CD4-positive, alpha-beta T cell (primary cell): ENCODE measurements around the gene TAS2R60. TPM values are rescaled to one million over a fixed set of nuclear protein-coding genes. Genes with fewer than 3 reads are reported as not detected.

ENCODE experiments used
- ATAC-seq: fragments of 200-7000 bp; cut with Tn5 transposase; one replicate; pipeline ENCODE4 v1.10.0; 2022; ENCODE audit warnings: mild to moderate bottlenecking; ENCODE audit not compliant: poor library complexity
- CTCF ChIA-PET: fragments of 350-600 bp; sonication (Branson Sonifier 250); formaldehyde crosslinking; loops from one replicate; lab custom pipeline; 2021; ENCODE audit warnings: antibody characterized with exemption, inconsistent platforms; lab: Charles Lee
- POLR2A ChIA-PET: fragments of 350-600 bp; sonication (Branson Sonifier 250); formaldehyde crosslinking; loops from one replicate; lab custom pipeline; 2021; ENCODE audit warnings: antibody characterized with exemption, inconsistent platforms; lab: Charles Lee
- DNase-seq, 14 experiments: peaks; one replicate each; pipeline ENCODE4 v3.0.0-alpha.2; 2013 to 2020; ENCODE audit warnings: mixed read lengths in 2 of 14
- H3K27ac ChIP-seq, 2 donors: one replicate each; pipeline versions ENCODE4 v1.5.1 to v1.7.0; 2013; ENCODE audit warnings: low read length in 2 of 2, low read depth in 1 of 2, mild to moderate bottlenecking in 1 of 2
- H3K27me3 ChIP-seq, 2 experiments: 1 replicate in 1 of 2; 2 replicates in 1 of 2; pipeline versions ENCODE4 v1.6.1 to v1.7.0; 2013; ENCODE audit warnings: low read length in 2 of 2, control low read depth in 1 of 2, mild to moderate bottlenecking in 1 of 2, moderate library complexity in 1 of 2; ENCODE audit not compliant: insufficient read depth in 2 of 2, control insufficient read depth in 1 of 2
- H3K36me3 ChIP-seq: one replicate; pipeline ENCODE4 v1.6.1; 2013; ENCODE audit warnings: low read length, control low read depth; ENCODE audit not compliant: insufficient read depth
- H3K4me1 ChIP-seq: one replicate; pipeline ENCODE4 v1.6.1; 2013; ENCODE audit warnings: low read length, control low read depth; ENCODE audit not compliant: insufficient read depth
- H3K4me3 ChIP-seq: one replicate; pipeline ENCODE4 v1.5.1; 2013; ENCODE audit warnings: mild to moderate bottlenecking, low read length, moderate library complexity
- H3K9me3 ChIP-seq, 2 experiments: 1 replicate in 1 of 2; 2 replicates in 1 of 2; pipeline versions ENCODE4 v1.6.1 to v1.7.0; 2013; ENCODE audit warnings: low read length in 2 of 2, mild to moderate bottlenecking in 2 of 2, control low read depth in 1 of 2, moderate library complexity in 1 of 2; ENCODE audit not compliant: control insufficient read depth in 1 of 2, insufficient read depth in 1 of 2
- H3K27ac Mint-ChIP-seq: one replicate; pipeline ENCODE4 v1.8.0; 2020; ENCODE audit warnings: mixed read lengths
- H3K27me3 Mint-ChIP-seq: one replicate; pipeline ENCODE4 v1.8.0; 2021; ENCODE audit warnings: mixed read lengths
- H3K36me3 Mint-ChIP-seq: one replicate; pipeline ENCODE4 v1.8.0; 2021; ENCODE audit warnings: low read depth, mixed read lengths
- H3K4me1 Mint-ChIP-seq: one replicate; pipeline ENCODE4 v1.8.0; 2021; ENCODE audit warnings: low read depth, mixed read lengths
- H3K4me3 Mint-ChIP-seq: one replicate; pipeline ENCODE4 v1.8.0; 2020; ENCODE audit warnings: mild to moderate bottlenecking, mixed read lengths
- H3K9me3 Mint-ChIP-seq: one replicate; pipeline ENCODE4 v1.8.0; 2020; ENCODE audit warnings: mixed read lengths
- intact Hi-C, 2 experiments: fragments of 100-400 bp; cut with DNase I in 1 of 2; cut with micrococcal nuclease in 1 of 2; formaldehyde crosslinking; loops; one replicate each; pipeline versions ENCODE4 v1.15.1 to v1.9.0; 2023 to 2025; cut with DNase I, micrococcal nuclease
- total RNA-seq, 174 experiments: library from RNA in 2 of 174; stranded (reverse) in 2 of 174; gene quantifications; one replicate each; pipeline ENCODE4 v1.2.3 and lab custom pipeline; 2021 to 2026
- TF ChIP-seq, protein P1 (sequence below): fragments of 200-600 bp; IDR thresholded peaks from one replicate; pipeline ENCODE4 v1.8.0; 2022; ENCODE audit warnings: antibody characterized with exemption, mild to moderate bottlenecking

The TAS2R60 gene
- total RNA-seq, 2 experiments from 2014 or later: 0.47 to 0.61 TPM

DNA sequence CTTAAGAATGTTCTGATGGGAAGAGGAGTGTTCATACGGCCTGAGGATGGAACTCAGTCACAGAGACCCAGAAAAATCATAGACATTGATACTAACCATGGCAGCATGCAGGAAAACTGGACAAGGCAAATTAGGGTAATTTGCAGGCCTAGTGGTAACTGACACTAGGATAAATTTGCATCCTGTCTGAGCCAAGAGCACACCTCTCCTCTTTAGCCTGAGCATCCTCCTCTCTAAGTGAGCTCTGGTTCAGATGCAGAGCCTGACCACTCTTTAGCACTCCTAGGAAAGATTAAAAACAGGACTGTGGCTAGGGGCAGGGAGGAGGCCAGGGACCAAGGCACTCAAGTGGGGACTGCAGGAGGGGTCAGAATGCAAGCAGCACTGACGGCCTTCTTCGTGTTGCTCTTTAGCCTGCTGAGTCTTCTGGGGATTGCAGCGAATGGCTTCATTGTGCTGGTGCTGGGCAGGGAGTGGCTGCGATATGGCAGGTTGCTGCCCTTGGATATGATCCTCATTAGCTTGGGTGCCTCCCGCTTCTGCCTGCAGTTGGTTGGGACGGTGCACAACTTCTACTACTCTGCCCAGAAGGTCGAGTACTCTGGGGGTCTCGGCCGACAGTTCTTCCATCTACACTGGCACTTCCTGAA is 34.4 kb downstream of the TAS2R60 start, which contains the start of gene TAS2R41:
Gene TAS2R41, plus strand, starts transcription at position 373 of the 650 bp plus-strand sequence. Its CDS starts 0 bp downstream, at position 373.
- intact Hi-C loops: no loop called here
- DNase-seq (no peak), ATAC-seq (no peak)
- H3K27ac ChIP-seq: no peak within 1 kb of the TSS
- no peaks in the 10 kb centered on the region for H3K9me3 Mint-ChIP-seq
- CTCF ChIA-PET: no interaction called here
- H3K27me3 Mint-ChIP-seq: no peaks in the 10 kb centered on the region
- H3K36me3 ChIP-seq: no peaks in the 10 kb centered on the region
- H3K36me3 Mint-ChIP-seq: no peaks in the 10 kb centered on the region
- H3K4me1 ChIP-seq: no peaks in the 10 kb centered on the region
- POLR2A ChIA-PET: no interaction called here
- no peak within 1 kb of the TSS for H3K4me3 Mint-ChIP-seq
- peaks cover 29% of the 10 kb centered on the region for H3K4me1 Mint-ChIP-seq
- no peaks in the 10 kb centered on the region for H3K27me3 ChIP-seq
- H3K27ac Mint-ChIP-seq: no peak within 1 kb of the TSS
- TF ChIP-seq, protein P1, sequence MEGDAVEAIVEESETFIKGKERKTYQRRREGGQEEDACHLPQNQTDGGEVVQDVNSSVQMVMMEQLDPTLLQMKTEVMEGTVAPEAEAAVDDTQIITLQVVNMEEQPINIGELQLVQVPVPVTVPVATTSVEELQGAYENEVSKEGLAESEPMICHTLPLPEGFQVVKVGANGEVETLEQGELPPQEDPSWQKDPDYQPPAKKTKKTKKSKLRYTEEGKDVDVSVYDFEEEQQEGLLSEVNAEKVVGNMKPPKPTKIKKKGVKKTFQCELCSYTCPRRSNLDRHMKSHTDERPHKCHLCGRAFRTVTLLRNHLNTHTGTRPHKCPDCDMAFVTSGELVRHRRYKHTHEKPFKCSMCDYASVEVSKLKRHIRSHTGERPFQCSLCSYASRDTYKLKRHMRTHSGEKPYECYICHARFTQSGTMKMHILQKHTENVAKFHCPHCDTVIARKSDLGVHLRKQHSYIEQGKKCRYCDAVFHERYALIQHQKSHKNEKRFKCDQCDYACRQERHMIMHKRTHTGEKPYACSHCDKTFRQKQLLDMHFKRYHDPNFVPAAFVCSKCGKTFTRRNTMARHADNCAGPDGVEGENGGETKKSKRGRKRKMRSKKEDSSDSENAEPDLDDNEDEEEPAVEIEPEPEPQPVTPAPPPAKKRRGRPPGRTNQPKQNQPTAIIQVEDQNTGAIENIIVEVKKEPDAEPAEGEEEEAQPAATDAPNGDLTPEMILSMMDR: no peak
- H3K9me3 ChIP-seq: no peaks in the 10 kb centered on the region
- no peak within 1 kb of the TSS for H3K4me3 ChIP-seq

DNA sequence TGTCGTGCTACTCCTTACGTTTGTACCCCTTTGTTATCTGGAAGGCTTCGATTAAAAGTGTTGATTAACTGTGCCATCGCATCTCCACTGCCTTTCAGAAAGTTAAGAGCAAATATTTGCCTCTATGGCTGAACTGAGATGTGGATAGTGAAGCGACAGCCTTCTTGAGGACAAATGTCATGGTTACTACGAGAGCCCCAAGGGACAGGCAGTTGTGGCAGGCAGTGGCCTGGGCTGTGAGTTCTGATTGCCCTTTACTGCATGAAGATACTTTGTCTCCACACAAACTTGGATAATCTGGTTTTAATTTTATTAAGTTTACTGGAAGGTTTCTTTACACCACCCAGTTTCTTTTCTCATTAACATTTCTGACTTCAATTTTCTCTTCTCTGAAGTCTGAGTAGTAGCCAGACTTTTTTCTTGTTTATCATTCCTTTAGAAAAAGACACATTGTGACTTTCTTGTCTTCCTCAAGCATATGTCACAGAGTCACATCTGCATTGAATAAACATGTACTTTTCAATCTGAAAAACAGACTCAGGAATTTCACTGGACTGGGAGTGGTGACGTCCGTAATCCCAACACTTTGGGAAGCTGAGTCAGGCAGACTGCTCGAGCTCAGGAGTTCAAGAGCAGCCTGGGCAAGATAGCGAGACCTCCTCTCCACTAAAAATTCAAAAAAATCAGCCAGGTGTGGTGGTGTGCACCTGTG is 36.0 kb downstream of the TAS2R60 start:
- no peak overlapping the region for H3K27ac Mint-ChIP-seq

DNA sequence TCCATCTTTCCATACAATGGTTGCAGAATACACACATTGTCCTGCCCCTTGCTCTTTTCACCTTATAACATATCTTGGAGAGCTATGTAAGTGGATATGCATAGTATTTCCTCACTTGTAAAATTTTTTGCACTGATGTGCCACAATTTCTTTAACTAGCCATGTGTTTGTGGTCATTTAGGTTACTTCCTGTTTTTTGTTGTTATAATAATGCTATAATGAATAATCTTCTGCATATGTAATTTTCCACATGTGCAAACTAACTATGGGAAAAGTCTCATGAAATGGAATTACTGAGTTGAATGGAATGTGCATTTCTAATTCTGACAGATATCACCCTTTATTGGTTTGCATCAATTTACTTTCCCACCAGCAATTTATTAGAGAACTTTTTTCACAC is 37.2 kb downstream of the TAS2R60 start:
- ChIA-PET POLR2A (no interaction called here), CTCF (no interaction called here)
- Histone ChIP-seq H3K27ac (no peak overlapping the region), H3K9me3 (no peaks in the 10 kb centered on the region), H3K4me1 (no peaks in the 10 kb centered on the region), H3K27me3 (no peaks in the 10 kb centered on the region), H3K4me3 (no peak overlapping the region), H3K36me3 (no peaks in the 10 kb centered on the region)
- no peaks in the 10 kb centered on the region for H3K27me3 Mint-ChIP-seq
- ATAC-seq: no peak
- H3K4me1 Mint-ChIP-seq: peaks cover 33% of the 10 kb centered on the region
- TF ChIP-seq, protein P1: no peak
- peaks cover 5% of the 10 kb centered on the region for H3K36me3 Mint-ChIP-seq
- H3K9me3 Mint-ChIP-seq: no peaks in the 10 kb centered on the region
- no peak overlapping the region for H3K27ac Mint-ChIP-seq
- no peak for DNase-seq
- intact Hi-C loops: no loop called here
- no peak overlapping the region for H3K4me3 Mint-ChIP-seq

More for the DNA sequence above, 36.0 kb downstream of the TAS2R60 start:
- Histone ChIP-seq H3K9me3 (no peaks in the 10 kb centered on the region), H3K27ac (no peak overlapping the region), H3K36me3 (no peaks in the 10 kb centered on the region), H3K27me3 (no peaks in the 10 kb centered on the region), H3K4me3 (no peak overlapping the region), H3K4me1 (no peaks in the 10 kb centered on the region)
- CTCF ChIA-PET: no interaction called here
- ATAC-seq: no peak
- no peak for DNase-seq
- no peak overlapping the region for H3K4me3 Mint-ChIP-seq
- intact Hi-C loops: no loop called here
- H3K9me3 Mint-ChIP-seq: no peaks in the 10 kb centered on the region
- peaks cover 2% of the 10 kb centered on the region for H3K36me3 Mint-ChIP-seq
- H3K27me3 Mint-ChIP-seq: no peaks in the 10 kb centered on the region
- TF ChIP-seq, protein P1: no peak
- POLR2A ChIA-PET: no interaction called here
- peaks cover 33% of the 10 kb centered on the region for H3K4me1 Mint-ChIP-seq
